GM13976 (cell line): Measurements from ENCODE around the gene CACNB2.

Experiments
- DNase-seq: peaks from one replicate; pipeline ENCODE4 v3.0.0; 2012; ENCODE audit warnings: low spot score
- CTCF ChIP-seq: IDR thresholded peaks from 2 replicates; pipeline ENCODE4 v1.5.1; 2012; ENCODE audit warnings: borderline replicate concordance, mild to moderate bottlenecking; ENCODE audit not compliant: insufficient read depth; ENCODE audit errors: extremely low read depth, missing control alignments, control extremely low read depth
- in situ Hi-C: fragments of 300-500 bp; cut with MboI; formaldehyde crosslinking; loops from one replicate; pipeline ENCODE4 v1.12.0; 2022; ENCODE audit warnings: low sequenced_read_pairs, mixed read lengths, inconsistent platforms; ENCODE audit not compliant: unreplicated experiment

The CACNB2 gene

GRCh38 chr10:18273039-18273438 lies 132.8 kb downstream of the CACNB2 start:
- TF ChIP-seq CTCF: no peak
- no peak for DNase-seq
- in situ Hi-C loops: no loop called here

GRCh38 chr10:18278181-18278580 lies 138.0 kb downstream of the CACNB2 start:
- no peak for TF ChIP-seq CTCF
- in situ Hi-C loops: no loop called here
- DNase-seq: no peak

GRCh38 chr10:18279173-18279572 lies 138.9 kb downstream of the CACNB2 start:
- in situ Hi-C loops: no loop called here
- DNase-seq: no peak
- no peak for TF ChIP-seq CTCF

GRCh38 chr10:18282094-18282493 lies 141.9 kb downstream of the CACNB2 start:
- in situ Hi-C loops: no loop called here
- no peak for TF ChIP-seq CTCF
- no peak for DNase-seq

GRCh38 chr10:18290651-18291313 lies 150.6 kb downstream of the CACNB2 start:
- no peak for TF ChIP-seq CTCF
- no peak for DNase-seq
- in situ Hi-C loops: no loop called here

- TF ChIP-seq CTCF: no peak
- in situ Hi-C loops: no loop called here
- DNase-seq: no peak
Observed at GRCh38 chr10:18293536-18294510, 153.6 kb downstream of the CACNB2 start.
